IMR-90 (cell line): ENCODE measurements around the gene SCN4A. TPM values are rescaled to one million over a fixed set of nuclear protein-coding genes. Genes with fewer than 3 reads are reported as not detected.

ENCODE experiments used
- RAD21 ChIP-seq: IDR thresholded peaks from 2 replicates; pipeline ENCODE4 v1.6.1; 2012; ENCODE audit warnings: low read length, improper control_type of control experiment
- polyA plus RNA-seq, 3 experiments: library from polyadenylated mRNA; depleted of rRNA; stranded (reverse); fragments of >200 nt; gene quantifications; 2 replicates each; pipeline ENCODE4 v1.2.3, GENCODE V29; 2012; ENCODE audit warnings: low replicate concordance in 1 of 3
- total RNA-seq: library from RNA; depleted of rRNA; stranded (reverse); fragments of >200 nt; gene quantifications from 2 replicates; pipeline ENCODE4 v1.2.3, GENCODE V29; 2012
- TF ChIP-seq, protein P1 (sequence below): conservative IDR thresholded peaks from 2 replicates; pipeline ENCODE4 v1.5.1; 2012; ENCODE audit warnings: mild to moderate bottlenecking, low read depth, low read length, improper control_type of control experiment

Gene SCN4A
- total and polyA plus RNA-seq, 2 of the 4 experiments (the other 2 are of a cell fraction): not detected

- TF ChIP-seq, protein P1, sequence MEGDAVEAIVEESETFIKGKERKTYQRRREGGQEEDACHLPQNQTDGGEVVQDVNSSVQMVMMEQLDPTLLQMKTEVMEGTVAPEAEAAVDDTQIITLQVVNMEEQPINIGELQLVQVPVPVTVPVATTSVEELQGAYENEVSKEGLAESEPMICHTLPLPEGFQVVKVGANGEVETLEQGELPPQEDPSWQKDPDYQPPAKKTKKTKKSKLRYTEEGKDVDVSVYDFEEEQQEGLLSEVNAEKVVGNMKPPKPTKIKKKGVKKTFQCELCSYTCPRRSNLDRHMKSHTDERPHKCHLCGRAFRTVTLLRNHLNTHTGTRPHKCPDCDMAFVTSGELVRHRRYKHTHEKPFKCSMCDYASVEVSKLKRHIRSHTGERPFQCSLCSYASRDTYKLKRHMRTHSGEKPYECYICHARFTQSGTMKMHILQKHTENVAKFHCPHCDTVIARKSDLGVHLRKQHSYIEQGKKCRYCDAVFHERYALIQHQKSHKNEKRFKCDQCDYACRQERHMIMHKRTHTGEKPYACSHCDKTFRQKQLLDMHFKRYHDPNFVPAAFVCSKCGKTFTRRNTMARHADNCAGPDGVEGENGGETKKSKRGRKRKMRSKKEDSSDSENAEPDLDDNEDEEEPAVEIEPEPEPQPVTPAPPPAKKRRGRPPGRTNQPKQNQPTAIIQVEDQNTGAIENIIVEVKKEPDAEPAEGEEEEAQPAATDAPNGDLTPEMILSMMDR: no peak
- no peak for TF ChIP-seq RAD21
Observed at GRCh38 chr17:63998721-63999679, 26.3 kb upstream of the SCN4A start (continued).
